HG02973 (cell line): ENCODE measurements around the gene TTI1.
A peak's percentile ranks its signal among the peaks of the same experiment; 100 is the strongest.

Experiments used
- ATAC-seq: cut with Tn5 transposase; IDR thresholded peaks from one replicate; pipeline ENCODE4 v1.9.1; 2021; ENCODE audit warnings: moderate library complexity; ENCODE audit not compliant: unreplicated experiment

TTI1 gene

DNA sequence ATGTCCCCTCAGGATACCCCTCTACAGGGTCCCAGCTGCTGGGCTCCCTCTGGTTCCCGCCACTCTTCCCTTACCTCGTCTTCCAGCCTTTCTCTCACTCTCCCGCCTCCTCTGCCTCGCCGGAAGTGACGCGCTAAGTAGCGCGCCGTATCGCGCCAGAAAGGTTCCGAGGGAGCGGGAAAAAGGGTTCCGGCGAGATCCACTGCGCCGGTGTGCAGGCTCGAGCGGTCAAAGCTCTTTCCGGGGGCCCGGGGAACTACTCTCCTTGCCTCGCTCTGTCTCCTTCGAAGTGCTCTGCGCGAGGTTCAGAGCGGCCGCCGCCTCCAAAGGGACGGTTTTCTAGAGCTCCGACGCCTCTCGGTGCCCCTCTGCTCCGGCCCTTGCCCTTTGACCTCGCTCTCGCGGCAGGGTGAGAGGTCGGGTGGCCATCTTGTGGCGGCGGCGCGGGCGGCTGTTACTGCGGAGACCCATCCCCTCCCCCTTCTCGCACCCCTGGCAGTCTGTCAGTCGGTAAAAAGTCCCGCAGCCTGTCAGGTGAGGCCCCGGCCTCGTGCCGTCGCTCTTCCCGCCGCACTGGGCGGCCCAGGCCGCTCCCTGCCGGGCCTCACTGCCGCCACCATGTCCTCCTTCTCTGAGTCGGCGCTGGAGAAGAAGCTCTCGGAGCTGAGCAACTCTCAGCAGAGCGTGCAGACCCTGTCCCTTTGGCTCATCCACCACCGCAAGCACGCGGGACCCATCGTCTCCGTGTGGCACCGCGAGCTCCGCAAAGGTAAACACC lies at the start of gene TTI1, which contains the start of gene RPRD1B:
Gene TTI1, minus strand, starts transcription at position 127 of the 778 bp plus-strand sequence. CDS start 19,640 bp downstream, outside the sequence.
Gene RPRD1B, plus strand, starts transcription at position 417 of the 778 bp plus-strand sequence. Its CDS starts 202 bp downstream, at position 619.
- peak; percentile 66 for ATAC-seq

DNA sequence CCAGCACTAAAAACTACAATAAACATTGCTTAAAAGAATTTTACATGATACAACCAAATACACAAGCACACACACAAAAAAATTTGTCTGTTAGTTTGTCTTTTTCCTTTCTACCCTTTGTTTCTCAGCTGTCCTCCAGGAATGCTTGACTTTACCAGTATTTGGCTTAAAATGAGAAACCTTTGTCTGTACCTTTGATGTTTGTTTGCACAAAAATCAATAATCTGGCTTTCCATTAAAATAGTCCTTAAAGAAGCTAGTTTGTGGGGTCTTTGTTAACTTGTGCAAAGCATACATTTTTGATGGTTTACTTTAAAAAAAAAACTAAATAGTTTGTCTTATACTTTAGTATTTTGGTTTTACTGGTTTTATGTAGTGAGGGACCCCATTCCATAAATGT lies 49.6 kb upstream of the TTI1 start:
- no peak for ATAC-seq

DNA sequence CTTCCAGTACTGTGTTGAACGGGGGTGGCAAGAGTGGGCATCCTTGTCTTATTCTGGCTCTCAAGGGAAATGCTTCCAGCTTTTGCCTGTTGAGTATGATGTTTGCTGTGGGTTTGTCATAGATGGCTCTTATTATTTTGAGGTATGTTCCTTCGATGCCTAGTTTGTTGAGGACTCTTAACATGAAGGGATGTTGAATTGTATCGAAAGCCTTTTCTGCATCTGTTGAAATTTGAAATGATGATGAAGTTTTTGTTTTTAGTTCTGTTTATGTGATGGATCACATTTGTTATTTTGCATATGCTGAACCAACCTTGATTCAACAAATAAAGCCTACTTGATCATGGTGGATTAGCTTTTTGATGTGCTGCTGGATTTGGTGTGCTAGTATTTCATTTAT lies 48.3 kb upstream of the TTI1 start:
- ATAC-seq: no peak

DNA sequence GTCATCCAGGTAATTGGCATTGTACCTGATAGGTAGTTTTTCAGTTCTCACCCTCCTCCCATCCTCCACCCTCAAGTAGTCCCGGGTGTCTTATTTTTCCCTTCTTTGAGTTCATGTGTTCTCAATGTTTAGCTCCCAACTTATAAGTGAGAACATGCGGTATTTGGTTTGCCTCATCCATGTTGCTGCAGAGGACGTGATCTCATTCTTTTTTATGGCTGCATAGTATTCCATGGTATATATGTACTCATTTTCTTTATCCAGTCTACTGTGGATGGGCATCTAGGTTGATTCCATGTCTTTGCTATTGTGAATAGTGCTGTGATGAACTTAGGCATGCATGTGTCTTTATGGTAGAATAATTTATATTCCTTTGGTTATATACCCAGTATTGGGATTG lies 46.1 kb upstream of the TTI1 start:
- ATAC-seq: no peak

DNA sequence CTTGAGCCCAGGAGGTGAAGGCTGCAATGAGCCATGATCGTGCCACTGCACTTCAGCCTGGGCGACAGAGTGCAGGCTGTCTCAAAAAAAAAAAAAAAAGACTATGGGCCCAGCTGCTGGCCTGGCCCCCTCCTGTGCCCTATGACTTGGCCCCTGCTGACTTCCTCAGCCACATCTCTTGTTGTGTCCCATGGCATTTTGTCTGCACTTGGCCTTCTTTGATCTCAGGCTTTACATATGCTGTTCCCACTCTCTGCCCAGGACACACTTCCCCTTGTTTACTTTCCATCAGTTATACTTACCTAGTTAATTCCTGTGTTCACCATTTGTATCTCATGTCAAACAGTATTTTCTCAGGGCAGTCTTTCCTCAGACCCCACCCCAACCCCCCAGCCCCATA lies 44.8 kb upstream of the TTI1 start:
- no peak for ATAC-seq

DNA sequence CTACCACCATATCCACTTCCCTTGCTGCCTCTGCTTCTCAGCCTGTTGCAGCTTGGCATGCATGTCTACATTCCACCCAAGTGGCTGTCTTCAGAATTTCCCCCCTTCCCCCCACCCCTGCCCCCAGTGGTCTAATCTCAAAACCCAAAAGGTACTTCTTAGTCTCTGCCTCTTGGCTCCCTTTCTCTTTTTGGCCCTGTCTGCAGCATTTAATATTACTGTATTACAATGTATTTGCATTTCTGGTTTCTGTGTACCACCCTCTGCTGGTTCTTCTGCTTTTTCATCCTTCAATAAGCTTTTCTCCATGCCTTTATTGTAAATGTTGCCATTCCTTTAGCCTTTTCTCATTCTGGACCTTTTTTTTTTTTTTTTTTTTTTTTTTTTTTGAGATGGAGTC lies 43.3 kb upstream of the TTI1 start:
- no peak for ATAC-seq

DNA sequence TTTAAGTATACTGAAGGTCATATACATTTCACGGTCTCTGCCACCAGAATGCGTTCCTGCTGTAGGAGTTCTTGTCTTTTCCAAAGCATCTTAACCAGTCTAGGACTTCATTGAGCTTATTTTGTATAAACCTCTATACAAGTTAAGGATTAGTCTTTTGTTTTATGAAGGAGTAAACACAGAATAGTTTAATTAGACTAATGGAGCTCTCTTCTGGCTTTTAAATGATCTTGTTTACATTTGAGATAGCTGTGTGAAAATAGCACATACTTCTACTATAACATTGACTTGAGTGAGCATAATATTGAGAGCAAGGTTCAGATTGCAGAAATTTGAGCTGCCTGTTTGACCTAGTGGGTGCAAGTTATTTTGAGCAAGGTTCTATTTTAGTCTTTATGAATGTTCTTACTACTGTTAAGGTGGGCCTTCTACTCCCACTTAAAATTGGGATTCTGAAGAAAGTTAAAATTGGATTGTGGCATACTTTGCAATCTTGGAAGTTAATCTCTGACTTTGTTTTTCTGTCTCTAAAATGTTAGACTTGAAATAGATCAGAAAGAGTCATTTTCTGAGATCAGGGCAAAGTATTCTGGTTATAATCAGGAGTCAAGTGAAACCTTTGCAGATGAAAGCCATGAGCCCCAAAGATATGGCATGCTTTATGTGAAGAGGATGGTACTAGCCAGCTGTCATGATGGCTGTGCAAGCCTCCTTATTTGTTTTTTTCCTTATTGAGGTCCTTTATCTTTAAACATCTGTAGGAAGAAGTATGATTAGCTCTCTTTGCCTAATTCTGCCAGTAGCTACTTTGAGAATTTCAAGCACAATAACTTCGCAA lies 42.1 kb upstream of the TTI1 start:
- ATAC-seq: no peak

DNA sequence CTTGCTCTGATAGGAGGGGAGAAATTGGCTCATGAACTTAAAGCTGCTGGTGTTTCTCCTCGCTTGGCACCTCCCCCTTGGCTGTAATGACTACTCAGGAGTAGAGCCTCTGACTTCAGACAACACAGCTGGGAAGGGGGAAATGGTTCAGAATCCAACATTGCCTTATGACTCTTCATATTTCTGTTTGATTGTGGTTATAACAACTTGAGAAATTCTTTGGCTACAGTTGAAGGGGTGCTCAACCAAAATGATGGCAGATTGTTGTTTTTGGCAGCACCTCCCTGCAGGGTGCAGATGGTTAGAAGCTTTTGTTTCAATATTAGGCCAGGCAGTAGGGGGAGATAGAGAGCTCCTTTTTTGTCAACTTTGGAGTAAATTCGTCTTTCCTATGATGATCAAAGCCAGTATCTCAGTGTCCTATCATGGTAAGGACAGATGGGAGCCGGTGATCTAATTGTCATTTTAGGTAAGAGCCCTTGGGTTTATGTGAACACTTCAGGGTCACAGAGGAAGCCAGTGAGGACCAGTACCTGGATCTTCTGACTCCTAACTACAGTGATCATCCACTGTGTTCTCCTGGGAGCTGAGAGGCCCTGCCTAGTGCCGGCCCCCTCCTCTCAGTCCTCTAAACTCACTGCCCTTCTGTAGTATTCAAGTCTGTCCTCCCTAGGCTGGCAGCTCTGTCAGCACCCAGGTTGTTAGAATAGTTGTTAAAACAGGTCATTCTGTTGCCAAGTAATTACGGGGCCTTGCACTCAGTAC lies 40.2 kb upstream of the TTI1 start:
- ATAC-seq: no peak

DNA sequence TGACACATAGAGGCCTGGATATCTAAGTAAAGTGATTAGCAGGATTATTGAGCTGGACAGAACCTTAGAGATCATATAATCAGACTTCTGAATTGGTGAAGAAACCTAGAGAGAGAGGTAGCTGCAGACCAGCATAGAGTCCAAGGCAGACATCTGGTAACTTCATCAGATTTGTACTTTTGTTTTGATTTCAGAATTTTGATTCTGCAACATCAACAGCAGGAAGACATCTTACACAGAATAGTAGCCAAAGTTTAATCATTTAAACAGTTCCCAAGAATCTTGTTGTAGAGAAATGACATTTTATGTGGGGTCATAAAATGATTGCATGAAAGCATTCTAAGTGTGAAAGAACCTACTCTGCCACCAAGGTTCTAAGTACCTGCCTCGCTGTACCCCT lies 39.6 kb upstream of the TTI1 start:
- no peak for ATAC-seq

DNA sequence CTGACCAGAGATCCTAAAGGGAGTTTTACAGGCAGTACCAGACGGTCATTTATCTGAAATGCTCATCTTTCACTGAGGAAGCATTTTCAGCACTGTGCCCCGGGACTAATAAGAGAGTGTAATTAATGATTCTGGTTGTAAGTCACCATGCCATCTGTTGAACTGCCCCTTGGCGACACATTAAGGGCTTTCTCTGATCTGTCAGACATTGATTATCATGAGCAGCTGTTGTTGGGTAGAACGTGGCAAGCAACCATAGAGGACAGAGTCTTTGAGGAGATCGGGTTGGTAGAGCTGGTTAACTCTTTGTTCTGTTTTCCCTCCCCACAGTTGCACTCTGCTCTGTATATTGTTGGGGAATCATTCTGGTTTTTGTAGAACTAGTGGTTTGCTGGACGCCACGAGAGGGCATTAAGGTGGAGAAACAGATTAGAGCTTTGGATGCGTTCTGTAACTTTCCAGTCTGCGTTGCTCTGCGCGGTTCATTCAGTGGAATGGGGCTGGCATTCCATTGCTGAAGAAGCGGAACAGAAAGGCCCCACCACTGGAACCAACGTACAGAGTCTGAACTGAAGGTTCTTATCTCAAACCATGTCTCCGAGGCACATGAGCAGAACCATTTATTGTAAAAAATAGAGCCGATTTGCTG lies 34.6 kb upstream of the TTI1 start:
- no peak for ATAC-seq

DNA sequence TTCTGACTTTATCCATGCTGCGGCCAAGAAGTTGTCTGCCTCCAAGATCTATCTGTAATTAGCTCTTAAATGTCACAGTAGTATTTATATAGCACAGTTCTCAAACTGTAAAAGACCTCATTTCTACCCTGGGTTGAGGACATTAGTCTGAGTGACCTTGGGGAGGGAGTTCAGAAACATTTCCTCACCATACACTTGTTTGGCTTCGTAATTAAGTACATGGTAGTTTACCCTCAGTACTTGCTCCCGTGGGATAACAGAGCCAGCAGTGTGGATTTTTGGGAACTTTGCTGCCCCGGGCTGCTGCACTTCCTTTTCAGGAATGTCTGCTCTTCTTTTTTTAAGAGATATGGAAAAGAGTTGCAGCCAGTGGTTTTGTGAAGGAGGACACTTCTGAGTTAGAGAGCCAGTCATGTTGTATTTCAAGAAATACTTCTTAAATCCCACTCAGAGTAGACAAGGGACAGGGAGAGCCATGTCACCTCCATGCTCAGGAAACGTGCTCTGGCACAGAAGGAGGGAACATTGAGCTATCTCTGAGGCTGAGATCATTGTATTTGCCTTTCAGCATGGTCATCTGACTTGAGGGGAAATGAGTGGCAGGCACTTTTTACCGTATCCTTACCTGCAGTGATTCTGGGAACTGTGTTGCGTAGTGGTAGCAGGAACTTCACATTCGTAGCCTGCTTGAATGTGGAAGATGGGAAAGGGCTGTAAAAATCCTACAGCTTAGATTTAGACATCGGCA lies 33.9 kb upstream of the TTI1 start:
- no peak for ATAC-seq

DNA sequence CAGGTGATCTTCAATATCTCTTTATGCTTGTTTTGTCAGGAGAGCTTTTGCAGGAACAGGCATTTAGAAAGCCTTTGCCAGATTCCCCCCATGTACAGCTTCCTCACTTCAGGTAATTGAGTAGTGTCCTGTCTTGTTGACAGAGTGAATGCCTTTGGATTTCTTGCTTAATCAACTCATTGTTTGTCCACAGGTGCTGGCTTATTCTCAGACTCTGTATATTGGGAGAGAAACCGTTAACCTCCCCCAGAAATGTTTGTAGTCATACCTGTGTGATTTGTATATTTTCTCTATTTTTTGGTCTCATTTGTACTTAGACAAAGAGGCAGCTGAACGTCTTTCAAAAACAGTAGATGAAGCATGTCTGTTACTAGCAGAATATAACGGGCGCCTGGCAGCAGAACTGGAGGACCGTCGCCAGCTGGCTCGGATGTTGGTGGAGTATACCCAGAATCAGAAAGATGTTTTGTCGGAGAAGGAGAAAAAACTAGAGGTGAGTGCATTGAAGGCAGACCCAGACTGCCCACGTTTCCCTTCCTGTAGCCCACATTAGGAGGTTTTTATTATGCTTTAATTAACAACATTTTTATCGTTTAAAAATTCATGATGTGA lies 32.6 kb upstream of the TTI1 start:
- ATAC-seq: no peak

DNA sequence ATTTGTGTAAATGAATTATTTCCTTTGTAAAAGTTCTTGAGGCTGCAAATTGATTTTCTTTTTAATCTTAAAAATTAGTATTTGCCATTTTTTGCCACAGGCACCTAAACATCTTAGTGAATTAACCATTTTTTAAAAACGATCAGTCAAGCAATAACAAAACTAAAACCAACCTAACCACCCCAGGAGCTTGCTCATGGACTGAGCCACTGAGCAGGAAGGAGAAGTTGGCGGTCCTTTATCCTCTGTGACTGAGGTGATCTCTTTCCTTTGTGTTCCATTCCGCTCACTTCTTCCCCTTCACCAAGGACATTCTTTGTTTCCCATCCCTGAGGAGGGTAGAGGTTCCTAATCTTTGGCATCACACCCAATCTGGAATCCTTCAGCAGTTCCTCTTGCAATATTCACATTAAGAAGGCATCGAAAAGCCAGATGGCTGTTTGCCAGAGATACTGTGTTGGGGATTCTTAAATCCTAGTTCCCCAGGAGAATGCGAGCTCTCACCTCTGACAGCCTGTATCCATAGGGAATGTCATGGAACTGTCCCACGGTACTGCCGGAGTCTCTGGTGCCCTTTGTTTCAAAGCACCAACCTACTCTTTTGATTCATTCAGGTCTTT lies 30.8 kb upstream of the TTI1 start:
- ATAC-seq: no peak

DNA sequence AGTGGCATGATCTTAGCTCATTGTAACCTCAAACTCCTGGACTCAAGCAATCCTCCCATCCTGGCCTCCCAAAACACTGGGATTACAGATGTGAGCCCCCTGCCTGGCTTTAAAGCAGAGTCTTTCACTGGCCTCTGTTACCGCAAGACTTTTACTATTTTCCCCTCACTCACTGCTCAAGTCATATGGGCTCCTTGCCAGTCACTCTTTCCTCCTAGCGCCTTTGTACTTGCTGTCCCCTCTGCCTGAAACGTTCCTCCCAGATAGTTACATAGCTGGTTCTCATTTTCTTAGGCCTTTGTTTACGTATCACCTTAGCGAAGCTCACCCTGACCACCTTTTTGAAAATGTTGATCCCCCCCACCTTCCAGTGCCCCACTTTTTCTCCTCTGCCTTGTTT lies 29.6 kb upstream of the TTI1 start:
- ATAC-seq: no peak

DNA sequence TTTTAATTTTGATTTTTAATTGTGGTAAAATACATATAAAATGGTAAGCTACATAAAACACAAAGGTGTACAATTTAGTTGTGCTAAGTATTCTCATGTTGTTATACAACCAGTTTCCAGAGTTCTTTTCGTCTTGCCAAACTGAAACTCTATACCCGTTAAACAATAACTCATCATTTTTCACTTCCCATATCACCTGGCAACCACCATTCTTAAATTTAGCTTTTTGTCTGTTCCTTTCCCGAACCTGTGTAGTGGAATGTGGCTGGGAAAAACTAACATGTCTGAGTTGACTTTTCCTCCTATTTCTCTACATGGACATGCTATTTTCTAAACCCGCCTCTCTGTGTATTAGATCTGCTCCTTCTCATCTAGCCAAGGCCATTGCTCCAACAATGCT lies 27.9 kb upstream of the TTI1 start:
- ATAC-seq: no peak

DNA sequence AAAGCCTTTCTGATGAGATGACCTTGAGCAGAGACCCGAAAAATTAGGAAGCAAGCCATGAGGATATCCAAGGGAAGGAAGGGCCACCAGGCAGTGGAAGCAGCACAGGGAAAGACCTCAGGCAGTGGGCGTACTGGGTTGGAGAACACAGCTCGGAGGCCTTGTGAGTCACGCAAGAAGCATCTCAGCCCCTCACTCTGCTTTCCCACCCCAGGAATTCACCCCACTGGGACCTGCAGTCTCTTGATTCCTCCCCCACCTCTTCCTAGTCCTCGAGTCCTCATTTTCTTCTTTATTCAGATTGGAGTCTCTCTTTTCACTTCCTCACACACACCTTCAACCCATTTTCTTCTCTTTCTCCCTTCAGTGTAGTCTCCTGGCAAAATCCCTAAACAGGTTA lies 27.3 kb upstream of the TTI1 start:
- no peak for ATAC-seq

DNA sequence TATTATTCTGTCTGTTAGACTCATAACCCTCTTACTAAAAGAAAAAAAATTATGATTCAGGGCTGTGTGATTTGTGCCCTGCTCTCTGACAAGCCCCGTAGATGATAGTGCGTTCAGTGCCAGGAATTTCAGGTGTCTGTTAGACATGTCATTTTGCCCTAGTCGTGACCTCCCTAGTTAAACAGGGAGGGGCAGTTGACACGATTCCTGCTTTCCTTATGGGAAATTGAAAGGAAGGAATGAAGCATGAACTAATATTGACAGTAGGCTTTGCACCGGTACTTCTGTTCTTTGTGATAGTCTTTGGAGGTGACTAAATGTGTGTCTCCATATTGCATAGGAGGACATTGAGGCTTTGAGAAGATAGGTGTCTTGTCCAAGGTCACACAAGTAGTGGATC lies 26.6 kb upstream of the TTI1 start:
- ATAC-seq: no peak

DNA sequence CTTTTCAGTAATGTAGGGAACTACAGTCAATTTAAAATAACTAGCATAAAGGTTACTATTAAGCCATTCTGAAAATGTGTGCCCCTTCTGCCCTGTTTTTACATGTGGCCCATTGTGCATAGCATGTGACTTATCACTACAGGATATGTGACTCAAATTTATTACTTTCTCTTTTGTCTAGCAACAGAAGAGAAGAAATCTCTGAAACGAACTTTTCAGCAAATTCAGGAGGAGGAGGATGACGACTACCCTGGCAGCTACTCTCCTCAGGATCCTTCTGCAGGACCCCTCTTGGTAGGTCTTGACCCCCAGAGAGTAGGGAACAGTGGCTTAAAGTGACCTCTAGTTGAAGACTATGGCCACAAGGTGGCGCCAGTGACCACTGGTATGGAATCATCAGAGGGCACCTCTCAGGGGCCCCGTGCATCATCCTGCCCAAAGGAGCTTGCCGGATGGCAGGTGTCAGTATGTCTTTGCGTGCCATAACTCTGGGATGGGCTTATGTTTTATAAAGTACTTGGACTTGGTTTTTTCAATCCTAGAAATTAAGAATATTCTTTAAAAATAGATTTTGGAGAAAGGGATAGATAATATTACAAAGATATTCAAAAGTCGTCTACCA lies 24.2 kb upstream of the TTI1 start:
- no peak for ATAC-seq

DNA sequence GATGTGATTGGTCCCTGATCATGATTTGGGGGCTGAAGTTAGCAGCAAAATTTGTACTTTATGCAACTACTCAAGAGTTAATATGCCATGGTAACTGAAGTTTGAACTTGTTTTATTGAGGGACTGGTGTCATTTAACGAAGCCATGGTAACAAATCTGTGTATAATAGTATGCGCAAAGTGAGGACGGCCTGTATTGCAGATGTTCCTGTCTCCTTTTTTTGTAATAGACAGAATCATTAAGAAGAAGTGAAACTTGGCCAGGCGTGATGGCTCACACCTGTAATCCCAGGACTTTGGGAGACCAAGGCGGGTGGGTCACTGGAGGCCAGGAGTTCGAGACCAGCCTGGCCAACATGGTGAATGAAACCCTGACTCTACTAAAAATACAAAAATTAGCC lies 22.6 kb upstream of the TTI1 start:
- no peak for ATAC-seq
